Measurements from ENCODE around the gene HFE.

The HFE gene

DNA sequence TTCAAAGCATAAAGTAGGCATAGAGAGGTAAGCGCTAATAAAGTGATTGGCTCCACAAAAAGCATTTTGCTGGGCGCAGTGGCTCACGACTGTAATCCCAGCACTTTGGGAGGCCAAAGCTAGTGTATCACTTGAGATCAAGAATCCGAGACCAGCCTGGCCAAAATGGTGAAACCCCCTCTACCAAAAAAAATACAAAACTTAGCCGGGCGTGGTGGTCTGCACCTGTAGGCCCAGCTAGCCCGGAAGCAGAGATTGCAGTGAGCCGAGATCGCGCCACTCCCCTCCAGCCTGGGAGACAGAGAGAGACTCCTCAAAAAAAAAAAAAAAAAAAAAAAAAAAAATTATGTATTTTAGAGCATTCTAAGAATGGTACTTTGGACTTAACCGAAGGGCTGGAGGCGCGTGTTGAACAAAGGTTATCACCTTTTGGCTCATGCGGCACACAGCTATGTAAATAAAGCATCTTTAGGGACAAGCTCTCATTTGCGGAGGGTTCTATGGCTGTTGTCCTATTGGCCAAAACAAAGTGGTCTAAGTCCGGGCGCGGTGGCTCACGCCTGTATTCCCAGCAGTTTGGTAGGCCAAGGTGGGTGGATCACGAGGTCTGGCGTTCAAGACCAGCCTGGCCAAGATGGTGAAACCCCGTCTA, 17.4 kb downstream of the HFE start:
- DNase-seq (ENCODE audit: low read depth), result no peak
- peak overlapping the region; percentile 45 for H3K4me3 ChIP-seq (ENCODE audit: low read length)
- TF ChIP-seq, protein P1, sequence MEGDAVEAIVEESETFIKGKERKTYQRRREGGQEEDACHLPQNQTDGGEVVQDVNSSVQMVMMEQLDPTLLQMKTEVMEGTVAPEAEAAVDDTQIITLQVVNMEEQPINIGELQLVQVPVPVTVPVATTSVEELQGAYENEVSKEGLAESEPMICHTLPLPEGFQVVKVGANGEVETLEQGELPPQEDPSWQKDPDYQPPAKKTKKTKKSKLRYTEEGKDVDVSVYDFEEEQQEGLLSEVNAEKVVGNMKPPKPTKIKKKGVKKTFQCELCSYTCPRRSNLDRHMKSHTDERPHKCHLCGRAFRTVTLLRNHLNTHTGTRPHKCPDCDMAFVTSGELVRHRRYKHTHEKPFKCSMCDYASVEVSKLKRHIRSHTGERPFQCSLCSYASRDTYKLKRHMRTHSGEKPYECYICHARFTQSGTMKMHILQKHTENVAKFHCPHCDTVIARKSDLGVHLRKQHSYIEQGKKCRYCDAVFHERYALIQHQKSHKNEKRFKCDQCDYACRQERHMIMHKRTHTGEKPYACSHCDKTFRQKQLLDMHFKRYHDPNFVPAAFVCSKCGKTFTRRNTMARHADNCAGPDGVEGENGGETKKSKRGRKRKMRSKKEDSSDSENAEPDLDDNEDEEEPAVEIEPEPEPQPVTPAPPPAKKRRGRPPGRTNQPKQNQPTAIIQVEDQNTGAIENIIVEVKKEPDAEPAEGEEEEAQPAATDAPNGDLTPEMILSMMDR (IDR thresholded peaks at IDR 0.05; ENCODE audit: insufficient read depth, low read depth, low read length, missing control alignments), result no peak

DNA sequence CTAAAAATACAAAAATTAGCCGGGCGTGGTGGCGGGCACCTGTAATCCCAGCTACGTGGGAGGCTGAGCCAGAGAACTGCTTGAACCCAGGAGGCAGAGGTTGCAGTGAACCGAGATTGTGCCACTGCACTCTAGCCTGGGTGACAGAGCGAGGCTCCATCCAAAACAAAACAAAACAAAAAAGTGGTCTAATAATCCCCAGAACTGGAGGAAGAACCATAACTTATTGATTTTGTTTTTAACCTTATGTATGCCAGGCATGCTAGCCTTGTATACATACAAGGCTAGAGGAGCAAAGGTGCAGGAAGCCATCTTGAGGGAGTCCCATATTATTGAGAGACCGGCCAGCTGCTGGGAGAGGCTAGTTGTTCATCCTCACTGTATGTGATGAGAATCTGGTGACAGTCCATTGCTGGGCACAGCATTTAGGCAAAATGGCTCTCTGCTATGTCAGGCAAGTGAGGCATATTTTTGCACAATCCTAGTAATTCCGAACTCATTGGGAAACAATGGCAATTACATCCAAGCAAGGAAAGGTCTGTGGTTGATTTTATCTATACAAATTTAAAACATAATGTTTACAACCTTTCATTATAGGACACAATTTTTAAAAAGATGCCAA, 18.0 kb downstream of the HFE start:
- no peak for DNase-seq (ENCODE audit: low read depth)
- H3K4me3 ChIP-seq (ENCODE audit: low read length), result no peak overlapping the region
- TF ChIP-seq, protein P1 (IDR thresholded peaks at IDR 0.05; ENCODE audit: insufficient read depth, low read depth, low read length, missing control alignments), result no peak

DNA sequence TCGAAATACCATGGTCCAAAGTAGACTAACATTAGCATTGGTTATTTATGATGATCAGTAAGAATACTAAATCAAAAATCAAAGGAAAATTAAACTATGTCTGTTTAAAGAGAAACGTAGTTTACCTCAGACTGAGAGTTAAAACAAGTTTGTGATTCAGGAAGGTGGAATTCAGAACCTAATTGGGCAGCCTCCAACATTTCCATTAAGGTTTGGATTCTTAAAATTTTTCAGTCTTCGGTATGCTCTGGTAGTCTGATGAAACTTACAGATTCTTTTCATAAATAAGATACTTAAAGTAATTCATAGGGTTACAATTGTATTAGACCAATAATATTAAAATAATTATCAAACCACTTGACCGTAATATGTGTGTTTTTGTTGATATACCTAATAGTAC, 18.6 kb downstream of the HFE start:
- TF ChIP-seq, protein P1 (IDR thresholded peaks at IDR 0.05; ENCODE audit: insufficient read depth, low read depth, low read length, missing control alignments), result no peak
- DNase-seq (ENCODE audit: low read depth), result peak; percentile 35
- no peak overlapping the region for H3K4me3 ChIP-seq (ENCODE audit: low read length)

DNA sequence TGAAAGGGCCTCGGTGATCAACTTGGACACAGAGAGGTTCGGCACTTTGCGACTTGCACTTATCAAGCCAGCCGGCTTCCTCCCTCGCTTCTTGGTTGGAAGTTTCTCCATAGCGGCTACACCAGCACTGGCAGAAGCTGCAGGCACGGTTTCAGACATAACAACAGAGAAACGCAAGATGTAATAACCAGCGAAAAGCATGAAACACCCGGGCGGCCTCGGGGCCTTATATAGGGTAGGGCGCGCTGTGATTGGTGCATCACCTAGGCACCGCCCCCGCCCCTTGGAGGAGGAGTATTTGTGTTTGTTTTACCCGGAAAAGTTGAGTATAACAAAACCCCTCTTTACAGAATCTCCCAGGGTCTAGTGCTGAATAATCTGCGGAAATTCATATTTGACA, 20.7 kb downstream of the HFE start:
- no peak for DNase-seq (ENCODE audit: low read depth)
- H3K4me3 ChIP-seq (ENCODE audit: low read length), result no peak overlapping the region
- TF ChIP-seq, protein P1 (IDR thresholded peaks at IDR 0.05; ENCODE audit: insufficient read depth, low read depth, low read length, missing control alignments), result no peak

DNA sequence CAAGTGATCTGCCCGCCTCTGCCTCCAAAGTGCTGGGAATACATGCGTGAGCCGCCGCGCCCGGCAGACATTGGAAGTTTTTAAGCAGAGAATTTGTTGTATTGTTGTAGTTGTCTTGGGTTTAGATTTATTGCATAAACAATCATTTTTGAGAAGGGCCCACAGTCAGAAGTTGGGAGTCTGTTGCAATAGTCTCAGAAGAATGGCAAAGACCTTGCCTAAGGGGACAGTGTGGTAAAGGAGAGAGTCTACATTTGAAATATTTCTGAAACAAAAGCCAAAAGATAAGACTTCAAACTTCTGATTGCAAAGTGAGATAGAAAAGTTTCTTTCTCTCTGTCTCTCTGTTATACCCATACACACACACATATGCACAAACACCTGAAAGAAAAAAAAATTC, 22.5 kb downstream of the HFE start:
- DNase-seq (ENCODE audit: low read depth), result no peak
- no peak overlapping the region for H3K4me3 ChIP-seq (ENCODE audit: low read length)
- TF ChIP-seq, protein P1 (IDR thresholded peaks at IDR 0.05; ENCODE audit: insufficient read depth, low read depth, low read length, missing control alignments), result no peak

DNA sequence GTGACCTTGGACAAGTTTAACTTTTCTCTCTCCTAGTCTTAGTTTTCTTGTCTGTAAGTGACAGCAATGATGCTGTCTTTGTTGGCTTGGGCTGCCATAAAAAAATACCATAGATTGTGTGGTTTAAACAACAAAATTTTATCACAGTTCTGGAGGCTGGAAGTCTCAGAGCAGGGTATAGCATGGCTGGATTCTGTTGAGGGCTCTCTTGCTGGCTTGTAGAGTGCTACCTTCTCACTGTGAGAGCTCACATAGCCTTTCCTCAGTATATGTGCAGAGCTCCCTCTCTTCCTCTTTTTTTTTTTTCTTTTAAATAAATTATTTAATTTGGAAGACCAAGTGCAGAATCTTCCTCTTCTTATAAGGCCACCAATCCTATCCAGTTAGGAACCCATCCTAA, 26.3 kb downstream of the HFE start:
- no peak for DNase-seq (ENCODE audit: low read depth)
- H3K4me3 ChIP-seq (ENCODE audit: low read length), result no peak overlapping the region
- TF ChIP-seq, protein P1 (IDR thresholded peaks at IDR 0.05; ENCODE audit: insufficient read depth, low read depth, low read length, missing control alignments), result no peak

DNA sequence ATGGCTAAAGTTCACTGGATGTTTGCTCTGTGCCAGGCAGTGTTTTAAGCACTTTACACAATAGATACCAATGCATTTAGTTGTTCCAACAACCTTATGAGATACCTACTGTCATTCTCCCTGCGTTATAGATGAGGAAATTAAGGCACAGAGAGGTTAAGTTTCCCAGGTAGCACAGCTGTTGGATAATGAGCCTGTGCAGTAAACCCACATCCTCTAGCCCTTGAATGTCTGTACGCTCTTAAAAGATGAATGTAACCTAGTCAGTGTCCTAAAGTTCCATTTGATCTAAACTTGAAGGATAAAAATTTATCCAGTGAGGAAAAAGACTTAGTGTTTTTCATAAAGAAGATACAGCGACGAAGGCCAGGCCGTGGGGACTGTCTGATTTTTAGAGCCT, 28.0 kb downstream of the HFE start:
- no peak for DNase-seq (ENCODE audit: low read depth)

More for the DNA sequence above, 28.0 kb downstream of the HFE start:
- no peak overlapping the region for H3K4me3 ChIP-seq (ENCODE audit: low read length)
- TF ChIP-seq, protein P1 (IDR thresholded peaks at IDR 0.05; ENCODE audit: insufficient read depth, low read depth, low read length, missing control alignments), result no peak

Measured in epithelial cell of esophagus (primary cell).